ENCODE measurements around the gene CACNA1C.

The CACNA1C gene

GRCh38 chr12:2649201-2650030, 596.6 kb downstream of the CACNA1C start:
- no peak for DNase-seq (ENCODE audit: low read depth)

- no peak for DNase-seq (ENCODE audit: low read depth)
Observed at GRCh38 chr12:2650261-2651067, 597.7 kb downstream of the CACNA1C start.

GRCh38 chr12:2651068-2651965, 598.5 kb downstream of the CACNA1C start:
- no peak for DNase-seq (ENCODE audit: low read depth)

- no peak for DNase-seq (ENCODE audit: low read depth)
Observed at GRCh38 chr12:2652011-2652400, 599.2 kb downstream of the CACNA1C start.

- no peak for DNase-seq (ENCODE audit: low read depth)
Observed at GRCh38 chr12:2652401-2653081, 599.8 kb downstream of the CACNA1C start.

- no peak for DNase-seq (ENCODE audit: low read depth)
Observed at GRCh38 chr12:2653461-2653965, 600.7 kb downstream of the CACNA1C start.

GRCh38 chr12:2654311-2654710, 601.5 kb downstream of the CACNA1C start:
- DNase-seq (ENCODE audit: low read depth), result no peak

- no peak for DNase-seq (ENCODE audit: low read depth)
Observed at GRCh38 chr12:2654741-2655140, 602.0 kb downstream of the CACNA1C start.

- no peak for DNase-seq (ENCODE audit: low read depth)
Observed at GRCh38 chr12:2662524-2662923, 609.7 kb downstream of the CACNA1C start.

- DNase-seq (ENCODE audit: low read depth), result no peak
Observed at GRCh38 chr12:2664721-2665577, 612.2 kb downstream of the CACNA1C start.

GRCh38 chr12:2666411-2666810, 613.6 kb downstream of the CACNA1C start:
- no peak for DNase-seq (ENCODE audit: low read depth)

- no peak for DNase-seq (ENCODE audit: low read depth)
Observed at GRCh38 chr12:2666846-2667245, 614.1 kb downstream of the CACNA1C start.

GRCh38 chr12:2667716-2668440, 615.1 kb downstream of the CACNA1C start:
- no peak for DNase-seq (ENCODE audit: low read depth)

GRCh38 chr12:2668816-2669215, 616.0 kb downstream of the CACNA1C start:
- no peak for DNase-seq (ENCODE audit: low read depth)

- no peak for DNase-seq (ENCODE audit: low read depth)
Observed at GRCh38 chr12:2669560-2669959, 616.8 kb downstream of the CACNA1C start.

GRCh38 chr12:2672863-2673262, 620.1 kb downstream of the CACNA1C start:
- no peak for DNase-seq (ENCODE audit: low read depth)

- DNase-seq (ENCODE audit: low read depth), result no peak
Observed at GRCh38 chr12:2673966-2674810, 621.4 kb downstream of the CACNA1C start.

GRCh38 chr12:2675776-2676175, 623.0 kb downstream of the CACNA1C start:
- DNase-seq (ENCODE audit: low read depth), result no peak
